Ishikawa (cell line): ENCODE results near the gene LITAF.

Source experiments
- CEBPB ChIP-seq: IDR thresholded peaks from 2 replicates; pipeline ENCODE4 v1.6.1; 2012
- CREB1 ChIP-seq: IDR thresholded peaks from 2 replicates; pipeline ENCODE4 v1.6.1; 2012; ENCODE audit warnings: low read depth
- EGR1 ChIP-seq: IDR thresholded peaks from 2 replicates; pipeline ENCODE4 v1.6.1; 2012
- EP300 ChIP-seq: IDR thresholded peaks from 2 replicates; pipeline ENCODE4 v1.6.1; 2012; ENCODE audit warnings: borderline replicate concordance
- FOXM1 ChIP-seq: IDR thresholded peaks from 2 replicates; pipeline ENCODE4 v1.6.1; 2012; ENCODE audit warnings: low read depth, borderline replicate concordance
- MAX ChIP-seq: IDR thresholded peaks from 2 replicates; pipeline ENCODE4 v1.6.1; 2012
- NFIC ChIP-seq: IDR thresholded peaks from 2 replicates; pipeline ENCODE4 v1.6.1; 2012
- RAD21 ChIP-seq: IDR thresholded peaks from 2 replicates; pipeline ENCODE4 v1.6.1; 2012; ENCODE audit warnings: low read depth
- TAF1 ChIP-seq: IDR thresholded peaks from 2 replicates; pipeline ENCODE4 v1.6.1; 2012; ENCODE audit warnings: low read depth, mild to moderate bottlenecking
- TCF12 ChIP-seq: IDR thresholded peaks from 2 replicates; pipeline ENCODE4 v1.6.1; 2012; ENCODE audit warnings: low read depth
- TEAD4 ChIP-seq: IDR thresholded peaks from 2 replicates; pipeline ENCODE4 v1.6.1; 2012
- USF1 ChIP-seq: IDR thresholded peaks from 2 replicates; pipeline ENCODE4 v1.6.1; 2012
- YY1 ChIP-seq: IDR thresholded peaks from 2 replicates; pipeline ENCODE4 v1.6.1; 2012; ENCODE audit warnings: low read depth
- ZBTB7A ChIP-seq: IDR thresholded peaks from 2 replicates; pipeline ENCODE4 v1.6.1; 2012; ENCODE audit warnings: low read depth
- TF ChIP-seq, protein P1 (sequence below): IDR thresholded peaks from 2 replicates; pipeline ENCODE4 v1.6.1; 2012; ENCODE audit warnings: low read depth, mild to moderate bottlenecking

The LITAF gene

GRCh38 chr16:11621920-11622651, 35.4 kb upstream of the LITAF start:
- TF ChIP-seq TAF1 (no peak), CREB1 (no peak), CEBPB (no peak), EP300 (no peak), USF1 (no peak), TEAD4 (no peak), NFIC (no peak), MAX (no peak), EGR1 (no peak), TCF12 (no peak), ZBTB7A (no peak), RAD21 (no peak), FOXM1 (no peak), YY1 (no peak)
- TF ChIP-seq, protein P1, sequence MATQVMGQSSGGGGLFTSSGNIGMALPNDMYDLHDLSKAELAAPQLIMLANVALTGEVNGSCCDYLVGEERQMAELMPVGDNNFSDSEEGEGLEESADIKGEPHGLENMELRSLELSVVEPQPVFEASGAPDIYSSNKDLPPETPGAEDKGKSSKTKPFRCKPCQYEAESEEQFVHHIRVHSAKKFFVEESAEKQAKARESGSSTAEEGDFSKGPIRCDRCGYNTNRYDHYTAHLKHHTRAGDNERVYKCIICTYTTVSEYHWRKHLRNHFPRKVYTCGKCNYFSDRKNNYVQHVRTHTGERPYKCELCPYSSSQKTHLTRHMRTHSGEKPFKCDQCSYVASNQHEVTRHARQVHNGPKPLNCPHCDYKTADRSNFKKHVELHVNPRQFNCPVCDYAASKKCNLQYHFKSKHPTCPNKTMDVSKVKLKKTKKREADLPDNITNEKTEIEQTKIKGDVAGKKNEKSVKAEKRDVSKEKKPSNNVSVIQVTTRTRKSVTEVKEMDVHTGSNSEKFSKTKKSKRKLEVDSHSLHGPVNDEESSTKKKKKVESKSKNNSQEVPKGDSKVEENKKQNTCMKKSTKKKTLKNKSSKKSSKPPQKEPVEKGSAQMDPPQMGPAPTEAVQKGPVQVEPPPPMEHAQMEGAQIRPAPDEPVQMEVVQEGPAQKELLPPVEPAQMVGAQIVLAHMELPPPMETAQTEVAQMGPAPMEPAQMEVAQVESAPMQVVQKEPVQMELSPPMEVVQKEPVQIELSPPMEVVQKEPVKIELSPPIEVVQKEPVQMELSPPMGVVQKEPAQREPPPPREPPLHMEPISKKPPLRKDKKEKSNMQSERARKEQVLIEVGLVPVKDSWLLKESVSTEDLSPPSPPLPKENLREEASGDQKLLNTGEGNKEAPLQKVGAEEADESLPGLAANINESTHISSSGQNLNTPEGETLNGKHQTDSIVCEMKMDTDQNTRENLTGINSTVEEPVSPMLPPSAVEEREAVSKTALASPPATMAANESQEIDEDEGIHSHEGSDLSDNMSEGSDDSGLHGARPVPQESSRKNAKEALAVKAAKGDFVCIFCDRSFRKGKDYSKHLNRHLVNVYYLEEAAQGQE, result no peak

GRCh38 chr16:11621539-11621919, 34.8 kb upstream of the LITAF start:
- TF ChIP-seq TAF1 (no peak), ZBTB7A (no peak), YY1 (no peak), FOXM1 (no peak), TCF12 (no peak), NFIC (no peak), CEBPB (no peak), RAD21 (no peak), EP300 (no peak), CREB1 (no peak), USF1 (no peak), EGR1 (no peak), TEAD4 (no peak), MAX (no peak)
- TF ChIP-seq, protein P1, result no peak

- TF ChIP-seq TCF12 (no peak), TEAD4 (no peak), RAD21 (no peak), NFIC (no peak), CEBPB (no peak), TAF1 (no peak), MAX (no peak), CREB1 (no peak), FOXM1 (no peak), USF1 (no peak), EGR1 (no peak), EP300 (no peak), ZBTB7A (no peak), YY1 (no peak)
- TF ChIP-seq, protein P1, result no peak
These were observed 33.7 kb upstream of the LITAF start for GRCh38 chr16:11620243-11621003.
